ENCODE measurements around the gene COL6A3.

The COL6A3 gene

DNA sequence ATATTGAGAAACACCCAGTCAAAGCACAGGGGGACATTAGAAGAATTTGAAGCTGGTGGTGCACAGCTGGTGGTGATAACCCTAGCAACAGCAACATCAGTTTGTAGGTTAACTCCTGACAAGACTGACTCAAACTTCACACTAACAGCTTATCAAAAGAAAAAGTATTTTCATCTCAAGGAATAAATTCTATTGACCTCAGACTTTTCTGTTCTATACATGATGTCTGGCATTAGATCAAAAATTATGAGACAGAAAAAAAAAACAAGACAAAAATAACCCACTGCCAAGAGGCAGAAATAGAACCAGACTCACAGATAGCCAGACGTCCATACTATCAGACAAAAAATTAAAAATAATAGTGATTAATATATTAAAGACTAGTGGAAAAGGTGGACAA is 126.1 kb downstream of the COL6A3 start:
- TF ChIP-seq EZH2phosphoT487 (IDR thresholded peaks at IDR 0.05; ENCODE audit: borderline replicate concordance, low read length): no peak
- TF ChIP-seq, protein P1, sequence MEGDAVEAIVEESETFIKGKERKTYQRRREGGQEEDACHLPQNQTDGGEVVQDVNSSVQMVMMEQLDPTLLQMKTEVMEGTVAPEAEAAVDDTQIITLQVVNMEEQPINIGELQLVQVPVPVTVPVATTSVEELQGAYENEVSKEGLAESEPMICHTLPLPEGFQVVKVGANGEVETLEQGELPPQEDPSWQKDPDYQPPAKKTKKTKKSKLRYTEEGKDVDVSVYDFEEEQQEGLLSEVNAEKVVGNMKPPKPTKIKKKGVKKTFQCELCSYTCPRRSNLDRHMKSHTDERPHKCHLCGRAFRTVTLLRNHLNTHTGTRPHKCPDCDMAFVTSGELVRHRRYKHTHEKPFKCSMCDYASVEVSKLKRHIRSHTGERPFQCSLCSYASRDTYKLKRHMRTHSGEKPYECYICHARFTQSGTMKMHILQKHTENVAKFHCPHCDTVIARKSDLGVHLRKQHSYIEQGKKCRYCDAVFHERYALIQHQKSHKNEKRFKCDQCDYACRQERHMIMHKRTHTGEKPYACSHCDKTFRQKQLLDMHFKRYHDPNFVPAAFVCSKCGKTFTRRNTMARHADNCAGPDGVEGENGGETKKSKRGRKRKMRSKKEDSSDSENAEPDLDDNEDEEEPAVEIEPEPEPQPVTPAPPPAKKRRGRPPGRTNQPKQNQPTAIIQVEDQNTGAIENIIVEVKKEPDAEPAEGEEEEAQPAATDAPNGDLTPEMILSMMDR (IDR thresholded peaks at IDR 0.05; ENCODE audit: low read depth, low read length, poor library complexity, severe bottlenecking): no peak
- H3K27ac ChIP-seq (ENCODE audit: low read depth, low read length): no peak overlapping the region
- no peaks in the 10 kb centered on the region for H3K36me3 ChIP-seq (ENCODE audit: control insufficient read depth, low read length)
- no peaks in the 10 kb centered on the region for H3K9me2 ChIP-seq (replicated peaks; ENCODE audit: control insufficient read depth, low read length)
- no peaks in the 10 kb centered on the region for H3K4me1 ChIP-seq (ENCODE audit: control insufficient read depth, low read length)
- H3K9me3 ChIP-seq (ENCODE audit: control insufficient read depth, insufficient read depth, low read length): no peaks in the 10 kb centered on the region
- no peak overlapping the region for H3K4me3 ChIP-seq (ENCODE audit: low read length)
- peaks cover 24% of the 10 kb centered on the region for H3K27me3 ChIP-seq (ENCODE audit: control insufficient read depth, low read length)
- H4K20me1 ChIP-seq (ENCODE audit: control insufficient read depth, insufficient read depth, low read depth, low read length): no peaks in the 10 kb centered on the region
- H3K79me2 ChIP-seq (ENCODE audit: control insufficient read depth, low read length): no peaks in the 10 kb centered on the region
- H3K4me2 ChIP-seq (ENCODE audit: low read length): no peak overlapping the region
- no peaks in the 10 kb centered on the region for H3F3A ChIP-seq (ENCODE audit: control insufficient read depth, insufficient read depth)

DNA sequence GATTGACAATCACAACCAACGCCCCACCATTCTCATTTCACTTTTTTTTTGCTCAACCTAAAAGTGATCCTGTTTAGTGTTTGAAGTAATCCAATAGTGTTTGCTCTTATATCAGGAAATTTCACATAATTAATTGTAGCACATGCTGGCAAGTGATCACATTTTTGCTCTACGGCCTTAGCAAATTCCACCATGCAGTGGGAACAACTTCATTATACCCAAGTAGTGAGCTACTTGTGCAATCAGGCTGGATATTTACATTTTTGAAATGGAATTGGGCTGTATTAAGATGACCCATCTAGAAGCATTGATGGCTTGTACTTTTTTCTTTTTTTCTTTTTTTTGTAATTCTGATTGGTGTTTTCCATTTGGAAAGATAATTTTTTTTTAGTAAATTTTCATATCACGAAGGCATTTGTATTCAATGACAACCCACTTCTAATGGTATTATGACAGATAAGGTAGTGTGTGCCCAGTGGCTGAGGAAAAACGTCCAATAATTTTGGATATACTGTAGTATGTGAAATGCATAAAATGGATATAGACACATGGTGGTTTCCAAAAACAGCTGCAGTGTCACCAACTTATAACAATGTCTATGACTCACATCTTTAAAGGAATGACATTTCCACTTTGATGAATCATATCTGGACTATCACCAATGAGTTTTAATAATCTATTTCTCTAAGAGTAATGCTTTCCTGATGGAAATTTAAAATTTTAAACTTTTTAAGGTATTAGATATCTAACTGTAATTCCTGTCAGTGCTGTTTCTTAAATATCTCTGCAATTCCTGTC is 130.6 kb downstream of the COL6A3 start:
- Histone ChIP-seq H3K27ac (ENCODE audit: low read depth, low read length) (no peak overlapping the region), H3K27me3 (ENCODE audit: control insufficient read depth, low read length) (no peaks in the 10 kb centered on the region), H3K4me1 (ENCODE audit: control insufficient read depth, low read length) (no peaks in the 10 kb centered on the region), H3K36me3 (ENCODE audit: control insufficient read depth, low read length) (no peaks in the 10 kb centered on the region), H3K9me3 (ENCODE audit: control insufficient read depth, insufficient read depth, low read length) (no peaks in the 10 kb centered on the region), H3K79me2 (ENCODE audit: control insufficient read depth, low read length) (no peaks in the 10 kb centered on the region), H4K20me1 (ENCODE audit: control insufficient read depth, insufficient read depth, low read depth, low read length) (no peaks in the 10 kb centered on the region), H3K4me2 (ENCODE audit: low read length) (no peak overlapping the region), H3K9me2 (replicated peaks; ENCODE audit: control insufficient read depth, low read length) (no peaks in the 10 kb centered on the region), H3K4me3 (ENCODE audit: low read length) (no peak overlapping the region), H3F3A (ENCODE audit: control insufficient read depth, insufficient read depth) (no peaks in the 10 kb centered on the region)
- TF ChIP-seq, protein P1 (IDR thresholded peaks at IDR 0.05; ENCODE audit: low read depth, low read length, poor library complexity, severe bottlenecking): no peak

DNA sequence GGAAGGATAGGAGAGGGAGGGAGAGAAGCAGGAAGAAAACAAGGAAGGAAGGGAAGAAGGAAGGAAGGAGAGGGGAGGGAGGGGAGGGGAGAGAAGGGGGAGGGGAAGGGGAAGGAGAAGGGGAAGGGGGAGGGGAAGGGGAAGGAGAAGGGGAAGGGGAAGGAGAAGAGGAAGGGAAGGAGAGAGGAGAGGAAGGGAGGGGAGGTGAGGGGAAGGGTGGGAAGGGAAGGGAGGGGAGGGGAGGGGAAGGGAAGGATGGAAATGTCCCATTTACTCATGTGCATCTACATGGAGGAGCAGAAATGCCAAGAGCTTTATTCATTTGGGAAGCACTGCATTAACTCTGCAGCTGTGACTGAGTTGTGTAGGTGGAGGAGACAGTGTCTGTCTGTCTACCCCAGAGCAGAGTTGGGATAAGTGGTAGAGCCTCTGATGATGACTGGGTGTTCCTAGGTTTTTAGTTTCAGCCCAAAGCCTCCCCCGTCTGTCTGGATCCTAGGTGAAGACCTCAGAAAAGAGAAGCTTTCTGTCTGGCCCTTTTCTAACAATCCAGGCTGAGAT is 131.3 kb downstream of the COL6A3 start:
- Histone ChIP-seq H3K79me2 (ENCODE audit: control insufficient read depth, low read length) (no peaks in the 10 kb centered on the region), H3K27ac (ENCODE audit: low read depth, low read length) (no peak overlapping the region), H3K4me1 (ENCODE audit: control insufficient read depth, low read length) (no peaks in the 10 kb centered on the region), H4K20me1 (ENCODE audit: control insufficient read depth, insufficient read depth, low read depth, low read length) (no peaks in the 10 kb centered on the region), H3K9me2 (replicated peaks; ENCODE audit: control insufficient read depth, low read length) (no peaks in the 10 kb centered on the region), H3K27me3 (ENCODE audit: control insufficient read depth, low read length) (no peaks in the 10 kb centered on the region), H3F3A (ENCODE audit: control insufficient read depth, insufficient read depth) (no peaks in the 10 kb centered on the region), H3K4me2 (ENCODE audit: low read length) (no peak overlapping the region), H3K4me3 (ENCODE audit: low read length) (no peak overlapping the region), H3K36me3 (ENCODE audit: control insufficient read depth, low read length) (no peaks in the 10 kb centered on the region), H3K9me3 (ENCODE audit: control insufficient read depth, insufficient read depth, low read length) (no peaks in the 10 kb centered on the region)
- no peak for TF ChIP-seq EZH2phosphoT487 (IDR thresholded peaks at IDR 0.05; ENCODE audit: borderline replicate concordance, low read length)
- TF ChIP-seq, protein P1 (IDR thresholded peaks at IDR 0.05; ENCODE audit: low read depth, low read length, poor library complexity, severe bottlenecking): no peak

Measured in DOHH2 (cell line).